Measurements from ENCODE around the gene TRIM54.

DNA sequence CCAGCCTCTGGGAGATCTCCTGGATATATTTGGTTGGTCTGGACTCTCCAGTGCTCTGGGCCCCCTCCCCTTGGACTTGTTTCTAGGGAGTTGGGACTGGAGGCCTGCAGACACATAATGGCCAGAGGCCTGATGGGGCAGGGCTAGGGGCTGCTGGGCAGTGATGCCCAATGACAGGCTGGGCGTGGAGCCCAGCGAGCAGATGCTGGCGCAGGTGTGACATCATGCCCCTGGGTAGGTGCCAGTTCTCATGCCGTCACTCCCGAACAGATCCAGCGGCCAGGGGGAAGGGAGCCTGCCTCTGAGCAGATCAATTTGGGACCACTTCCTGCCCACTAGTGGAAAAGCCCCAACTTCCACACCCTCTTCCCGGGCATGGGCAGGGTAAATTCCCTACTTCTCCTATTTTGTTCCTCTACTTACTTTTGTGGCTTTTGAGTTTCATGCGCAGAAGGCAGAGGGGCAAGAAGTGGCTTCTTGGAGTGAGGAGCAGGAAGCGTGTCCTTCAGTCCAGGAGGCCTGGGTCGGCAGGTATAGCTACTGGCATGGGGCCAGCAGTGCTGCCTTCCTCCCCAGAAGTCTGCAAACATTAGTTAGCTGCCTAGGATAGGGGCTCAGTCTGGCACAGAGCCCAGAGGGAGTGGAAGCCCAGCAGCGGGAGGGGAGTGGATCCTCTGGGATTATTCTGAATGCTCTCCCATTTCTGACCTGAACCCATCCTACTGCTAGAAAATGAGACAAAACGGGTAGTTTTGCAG, 34.6 kb downstream of the TRIM54 start:
- TF ChIP-seq POLR2A (IDR thresholded peaks at IDR 0.05; ENCODE audit: low read depth, low read length): no peak
- TF ChIP-seq CTCF (IDR thresholded peaks at IDR 0.05; ENCODE audit: extremely low read depth in 1 of 2, insufficient read depth in 1 of 2, low read depth in 1 of 2, low read length in 2 of 2): no peak
- TF ChIP-seq POLR2AphosphoS5 (IDR thresholded peaks at IDR 0.05; ENCODE audit: insufficient read depth, low read depth, low read length): no peak
- no peak for TF ChIP-seq EZH2 (IDR thresholded peaks at IDR 0.05; ENCODE audit: borderline replicate concordance, low read depth, low read length, severe bottlenecking)
- TF ChIP-seq JUN (IDR thresholded peaks at IDR 0.05; ENCODE audit: borderline replicate concordance, insufficient read depth, insufficient read length, low read depth): no peak
